Thymus (tissue), 11 donors: ENCODE results near the gene L3MBTL2. TPM values are rescaled to one million over a fixed set of nuclear protein-coding genes. Genes with fewer than 3 reads are reported as not detected.
"Not testable (repeated sequence)": the region's sequence is repeated elsewhere in the genome, so short reads cannot be mapped to it uniquely, and the experiment has no call there.

Source experiments
- DNase-seq, 9 donors: peaks; one replicate each; pipeline ENCODE4 v3.0.0-alpha.2; 2013; ENCODE audit warnings: low spot score in 9 of 9, low read depth in 6 of 9, missing footprints in 1 of 9
- H3K27ac ChIP-seq, 2 donors: one replicate each; pipeline ENCODE4 v1.5.1; 2013; ENCODE audit warnings: control low read depth in 1 of 2, low read depth in 1 of 2, low read length in 1 of 2, mild to moderate bottlenecking in 1 of 2, moderate library complexity in 1 of 2
- H3K27me3 ChIP-seq, 2 donors: one replicate each; pipeline ENCODE4 v1.5.1; 2013; ENCODE audit warnings: low read length in 1 of 2; ENCODE audit not compliant: control insufficient read depth in 2 of 2, insufficient read depth in 1 of 2
- H3K36me3 ChIP-seq, 2 donors: one replicate each; pipeline ENCODE4 v1.5.1; 2013; ENCODE audit warnings: low read length in 1 of 2, mild to moderate bottlenecking in 1 of 2, moderate library complexity in 1 of 2; ENCODE audit not compliant: control insufficient read depth in 2 of 2, insufficient read depth in 2 of 2
- H3K4me1 ChIP-seq, 2 donors: one replicate each; pipeline ENCODE4 v1.5.1; 2013; ENCODE audit warnings: low read length in 2 of 2; ENCODE audit not compliant: control insufficient read depth in 2 of 2, insufficient read depth in 2 of 2
- H3K4me3 ChIP-seq, 2 donors: one replicate each; pipeline ENCODE4 v1.5.1; 2013; ENCODE audit warnings: low read length in 2 of 2, control low read depth in 1 of 2, mild to moderate bottlenecking in 1 of 2
- H3K9me3 ChIP-seq, 2 donors: one replicate each; pipeline ENCODE4 v1.5.1; 2013; ENCODE audit warnings: low read length in 1 of 2, mild to moderate bottlenecking in 1 of 2; ENCODE audit not compliant: control insufficient read depth in 2 of 2, insufficient read depth in 1 of 2
- WGBS: extraction: QIAGEN DNeasy Blood & Tissue Kit; methylation state at CpG from one replicate; pipeline ENCODE4 v1.1.7; 2013; 5-methylcytosine and 5-hydroxymethylcytosine counted together
- polyA plus RNA-seq: library from polyadenylated mRNA; stranded (reverse); fragments of 200-250 nt; gene quantifications from one replicate; pipeline ENCODE4 v1.2.3, GENCODE V29; 2013
- total RNA-seq: library from RNA; stranded (reverse); fragments of 120-200 nt; gene quantifications from one replicate; pipeline ENCODE4 v1.2.4, GENCODE V29; 2013
- donor health status: healthy.

Gene L3MBTL2
- total and polyA plus RNA-seq, 2 donors, result 16.0 to 19.9 TPM

GRCh38 chr22:41178425-41178975, 26.6 kb upstream of the L3MBTL2 start:
- H3K27ac ChIP-seq, result no peak overlapping the region
- no peak for DNase-seq
- peaks cover 0 to 3% of the 10 kb centered on the region in 2 donors for H3K9me3 ChIP-seq
- peaks cover 52 to 63% of the 10 kb centered on the region in 2 donors for H3K36me3 ChIP-seq
- H3K4me3 ChIP-seq, result no peak overlapping the region
- 96% methylated on average over 8 of the region's 8 CpGs for WGBS
- H3K4me1 ChIP-seq, result no peaks in the 10 kb centered on the region
- H3K27me3 ChIP-seq, result no peaks in the 10 kb centered on the region

- peaks cover 40 to 46% of the 10 kb centered on the region in 2 donors for H3K36me3 ChIP-seq
- over 99% methylated on average over 6 of the region's 6 CpGs for WGBS
- DNase-seq, H3K27ac ChIP-seq, H3K9me3 ChIP-seq, H3K4me1 ChIP-seq, H3K27me3 ChIP-seq, H3K4me3 ChIP-seq: not testable (repeated sequence)
These were observed 24.8 kb upstream of the L3MBTL2 start for GRCh38 chr22:41180362-41180761.

- peaks cover 35 to 41% of the 10 kb centered on the region in 2 donors for H3K36me3 ChIP-seq
- peaks cover 0 to 3% of the 10 kb centered on the region in 2 donors for H3K9me3 ChIP-seq
- WGBS, result 96% methylated on average over 3 of the region's 3 CpGs
- no peaks in the 10 kb centered on the region for H3K4me1 ChIP-seq
- no peak overlapping the region for H3K4me3 ChIP-seq
- no peaks in the 10 kb centered on the region for H3K27me3 ChIP-seq
- no peak for DNase-seq
- no peak overlapping the region for H3K27ac ChIP-seq
These were observed 24.2 kb upstream of the L3MBTL2 start for GRCh38 chr22:41180926-41181325.

- H3K27ac ChIP-seq, result no peak overlapping the region
- H3K4me1 ChIP-seq, result no peaks in the 10 kb centered on the region
- peaks cover 0 to 3% of the 10 kb centered on the region in 2 donors for H3K9me3 ChIP-seq
- 96% methylated on average over 15 of the region's 15 CpGs for WGBS
- no peak for DNase-seq
- H3K27me3 ChIP-seq, result no peaks in the 10 kb centered on the region
- H3K4me3 ChIP-seq, result no peak overlapping the region
- H3K36me3 ChIP-seq, result peaks cover 28 to 34% of the 10 kb centered on the region in 2 donors
These were observed 23.5 kb upstream of the L3MBTL2 start for GRCh38 chr22:41181349-41182241.

GRCh38 chr22:41184679-41185078, 20.4 kb upstream of the L3MBTL2 start:
- peaks cover 3 to 8% of the 10 kb centered on the region in 2 donors for H3K36me3 ChIP-seq
- no peaks in the 10 kb centered on the region for H3K27me3 ChIP-seq
- no peak overlapping the region for H3K4me3 ChIP-seq
- H3K4me1 ChIP-seq, result no peaks in the 10 kb centered on the region
- no peak overlapping the region for H3K27ac ChIP-seq
- H3K9me3 ChIP-seq, result peaks cover 0 to 3% of the 10 kb centered on the region in 2 donors
- no peak for DNase-seq
- WGBS, result 45% methylated on average over 3 of the region's 3 CpGs

GRCh38 chr22:41191467-41191866, 13.6 kb upstream of the L3MBTL2 start:
- 98% methylated on average over 2 of the region's 2 CpGs for WGBS
- H3K27me3 ChIP-seq, result peaks cover under 1 to 8% of the 10 kb centered on the region in 2 donors
- H3K4me3 ChIP-seq, result no peak overlapping the region

GRCh38 chr22:41193829-41194228, 11.3 kb upstream of the L3MBTL2 start:
- 98% methylated on average over 6 of the region's 6 CpGs for WGBS
- H3K27ac ChIP-seq, result no peak overlapping the region
- H3K9me3 ChIP-seq, result no peaks in the 10 kb centered on the region
- peaks cover 7 to 28% of the 10 kb centered on the region in 2 donors for H3K27me3 ChIP-seq
- no peak overlapping the region for H3K4me3 ChIP-seq
- H3K4me1 ChIP-seq, result peaks cover 10 to 17% of the 10 kb centered on the region in 2 donors
- no peak for DNase-seq
- no peaks in the 10 kb centered on the region for H3K36me3 ChIP-seq

More at GRCh38 chr22:41191467-41191866, 13.6 kb upstream of the L3MBTL2 start:
- DNase-seq, result no peak
- H3K27ac ChIP-seq, result no peak overlapping the region
- H3K4me1 ChIP-seq, result no peaks in the 10 kb centered on the region
- H3K36me3 ChIP-seq, result no peaks in the 10 kb centered on the region
- no peaks in the 10 kb centered on the region for H3K9me3 ChIP-seq

- DNase-seq, result peak in 7 of 9 donors; percentile 67 to 86 (median 71)
These were observed 7.8 kb upstream of the L3MBTL2 start for GRCh38 chr22:41197038-41197972.

More at GRCh38 chr22:41197038-41197972, 7.8 kb upstream of the L3MBTL2 start:
- Histone ChIP-seq H3K9me3 (no peaks in the 10 kb centered on the region), H3K4me3 (peak overlapping the region; percentile 61 to 82), H3K36me3 (no peaks in the 10 kb centered on the region), H3K27ac (no peak overlapping the region), H3K27me3 (peaks cover 7 to 48% of the 10 kb centered on the region in 2 donors), H3K4me1 (peaks cover 10 to 17% of the 10 kb centered on the region in 2 donors)
- WGBS, result 1% methylated on average over 91 of the region's 91 CpGs
